Keratinocyte (primary cell): ENCODE data around the gene ALK. TPM values are rescaled to one million over a fixed set of nuclear protein-coding genes. Genes with fewer than 3 reads are reported as not detected.

Source experiments
- DNase-seq: peaks from one replicate; pipeline ENCODE4 v3.0.0-alpha.2; 2011; ENCODE audit warnings: low read depth, missing footprints, low spot score
- FAIRE-seq: peaks from 2 replicates; lab custom pipeline; 2011; peaks lifted over from hg19 to GRCh38; lab: Jason Lieb, UNC
- H2AFZ ChIP-seq: 2 replicates; pipeline ENCODE4 v1.6.0; 2012; ENCODE audit warnings: low read length, control low read depth, inconsistent platforms; ENCODE audit not compliant: control insufficient read depth
- H3K27ac ChIP-seq: 2 replicates; pipeline ENCODE4 v1.5.1; 2011; ENCODE audit warnings: low read length; ENCODE audit not compliant: control insufficient read depth, insufficient read depth
- H3K27me3 ChIP-seq: 3 replicates; pipeline ENCODE4 v1.6.0; 2011; ENCODE audit warnings: low read length; ENCODE audit not compliant: control insufficient read depth, insufficient read depth; ENCODE audit errors: extremely low read depth
- H3K36me3 ChIP-seq, 2 experiments: 2 replicates in 1 of 2; 3 replicates in 1 of 2; pipeline ENCODE4 v1.5.1; 2011; ENCODE audit warnings: low read length in 2 of 2, mild to moderate bottlenecking in 1 of 2; ENCODE audit not compliant: control insufficient read depth in 2 of 2, insufficient read depth in 2 of 2; ENCODE audit errors: extremely low read depth in 1 of 2
- H3K4me1 ChIP-seq: 3 replicates; pipeline ENCODE4 v1.5.1; 2011; ENCODE audit warnings: low read length; ENCODE audit not compliant: control insufficient read depth, insufficient read depth; ENCODE audit errors: extremely low read depth
- H3K4me2 ChIP-seq: 3 replicates; pipeline ENCODE4 v1.6.0; 2011; ENCODE audit warnings: low read depth, low read length; ENCODE audit not compliant: control insufficient read depth, insufficient read depth; ENCODE audit errors: extremely low read depth
- H3K4me3 ChIP-seq, 3 experiments: fragments of 200-600 bp in 1 of 3; sonication (generic) in 1 of 3; 2 replicates in 2 of 3; 3 replicates in 1 of 3; pipeline ENCODE4 v1.5.1; 2011 to 2016; ENCODE audit warnings: low read length in 3 of 3, mild to moderate bottlenecking in 3 of 3, control low read depth in 2 of 3, inconsistent platforms in 1 of 3, low read depth in 1 of 3, mixed read lengths in 1 of 3, mixed run types in 1 of 3, moderate library complexity in 1 of 3; ENCODE audit not compliant: control insufficient read depth in 2 of 3, insufficient read depth in 2 of 3; ENCODE audit errors: extremely low read depth in 1 of 3
- H3K79me2 ChIP-seq: 2 replicates; pipeline ENCODE4 v1.6.0; 2012; ENCODE audit warnings: low read length; ENCODE audit not compliant: control insufficient read depth, insufficient read depth
- H3K9ac ChIP-seq: 3 replicates; pipeline ENCODE4 v1.6.0; 2011; ENCODE audit warnings: low read length; ENCODE audit not compliant: control insufficient read depth, insufficient read depth; ENCODE audit errors: extremely low read depth
- H3K9me1 ChIP-seq: 3 replicates; pipeline ENCODE4 v1.6.0; 2011; ENCODE audit warnings: low read length; ENCODE audit not compliant: control insufficient read depth, insufficient read depth; ENCODE audit errors: extremely low read depth
- H3K9me3 ChIP-seq: 2 replicates; pipeline ENCODE4 v1.5.1; 2012; ENCODE audit warnings: low read depth, low read length; ENCODE audit not compliant: control insufficient read depth
- H4K20me1 ChIP-seq: 3 replicates; pipeline ENCODE4 v1.6.0; 2011; ENCODE audit warnings: low read length; ENCODE audit not compliant: control insufficient read depth, insufficient read depth; ENCODE audit errors: extremely low read depth
- EZH2 ChIP-seq: IDR thresholded peaks from one replicate; pipeline ENCODE4 v1.6.1; 2012; ENCODE audit warnings: inconsistent platforms, mild to moderate bottlenecking, low read length, moderate library complexity
- dilution Hi-C: fragments of 300-500 bp; cut with MboI; formaldehyde crosslinking; loops from one replicate; pipeline ENCODE4 v1.7.0; 2020; ENCODE audit warnings: low sequenced_read_pairs; ENCODE audit not compliant: extremely low pct_ligation_motif_present
- polyA plus RNA-seq, 5 experiments: library from polyadenylated mRNA; depleted of rRNA in 3 of 5; stranded (reverse) in 3 of 5; stranded (forward) in 1 of 5; unstranded in 1 of 5; fragments of >200 nt; gene quantifications; 1 replicate in 1 of 5; 2 replicates in 3 of 5; 3 replicates in 1 of 5; pipeline versions ENCODE4 v1.2.1 to v1.2.3, GENCODE V29; 2011 to 2012; ENCODE audit warnings: missing spikeins in 2 of 5, low read depth in 1 of 5, low replicate concordance in 1 of 5
- TF ChIP-seq, protein P1 (sequence below), 3 experiments: IDR thresholded peaks in 1 of 3; conservative IDR thresholded peaks in 1 of 3; optimal IDR thresholded peaks in 1 of 3; 2 replicates in 2 of 3; 3 replicates in 1 of 3; pipeline versions ENCODE3 to v1.5.1; 2011; ENCODE audit warnings: low read length in 3 of 3, mild to moderate bottlenecking in 3 of 3, moderate library complexity in 2 of 3, control low read depth in 1 of 3, inconsistent platforms in 1 of 3; ENCODE audit not compliant: insufficient read depth in 2 of 3; ENCODE audit errors: extremely low read depth in 1 of 3

Gene ALK
- polyA plus RNA-seq, 1 donor (not counting 4 experiments of a cell fraction or from before 2014, with no cell fraction given), result not detected

DNA sequence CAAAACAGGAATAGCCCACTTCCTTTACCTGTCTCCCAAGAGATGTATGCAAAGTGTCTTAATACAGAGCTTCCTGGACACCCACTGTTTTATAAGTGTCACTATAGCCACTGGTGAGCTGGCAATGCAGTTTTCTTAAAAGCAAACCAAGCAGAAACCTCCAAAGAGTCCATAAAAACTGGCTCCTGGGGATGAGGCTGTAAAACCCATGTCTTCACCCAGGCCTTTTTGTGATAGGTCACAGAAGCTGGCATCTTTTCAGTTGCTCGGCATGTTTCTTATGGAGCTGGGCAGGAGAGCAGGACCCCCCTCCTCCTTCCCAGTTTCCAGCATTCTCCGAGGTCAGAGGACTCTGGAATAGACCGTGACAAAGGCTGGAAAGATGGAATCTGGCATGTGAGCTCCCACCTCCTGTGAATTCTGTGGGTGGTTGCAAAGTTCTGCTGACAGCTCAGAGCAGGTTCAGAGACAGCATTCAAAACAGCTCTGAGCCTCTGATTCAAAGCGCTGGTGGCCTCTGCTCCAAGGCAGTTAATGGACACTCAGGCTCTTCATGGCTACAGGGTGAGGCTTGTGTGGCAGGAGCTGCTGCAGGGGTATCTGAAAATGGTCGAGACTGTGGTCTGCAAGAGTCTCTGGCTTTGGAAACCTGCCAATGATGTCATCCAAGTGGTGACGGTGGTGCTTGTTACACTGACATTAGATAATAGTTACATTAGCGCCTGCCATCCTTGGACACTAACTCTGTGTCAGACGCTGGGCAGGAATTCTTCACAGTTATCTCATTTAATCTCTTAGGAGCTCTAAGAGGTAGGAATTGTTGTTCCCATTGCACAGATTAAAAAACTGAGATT lies 522.8 kb downstream of the ALK start:
- H3K27ac ChIP-seq, result no peak overlapping the region
- H3K4me2 ChIP-seq, result no peak overlapping the region
- H3K4me3 ChIP-seq, result no peak overlapping the region
- no peaks in the 10 kb centered on the region for H3K4me1 ChIP-seq
- peaks cover 16% of the 10 kb centered on the region for H3K27me3 ChIP-seq
- dilution Hi-C loops, result no loop called here
- H3K9me1 ChIP-seq, result no peaks in the 10 kb centered on the region
- FAIRE-seq (no peak), DNase-seq (no peak)
- H4K20me1 ChIP-seq, result no peaks in the 10 kb centered on the region
- no peak overlapping the region for H2AFZ ChIP-seq
- H3K9me3 ChIP-seq, result no peaks in the 10 kb centered on the region
- TF ChIP-seq, protein P1, sequence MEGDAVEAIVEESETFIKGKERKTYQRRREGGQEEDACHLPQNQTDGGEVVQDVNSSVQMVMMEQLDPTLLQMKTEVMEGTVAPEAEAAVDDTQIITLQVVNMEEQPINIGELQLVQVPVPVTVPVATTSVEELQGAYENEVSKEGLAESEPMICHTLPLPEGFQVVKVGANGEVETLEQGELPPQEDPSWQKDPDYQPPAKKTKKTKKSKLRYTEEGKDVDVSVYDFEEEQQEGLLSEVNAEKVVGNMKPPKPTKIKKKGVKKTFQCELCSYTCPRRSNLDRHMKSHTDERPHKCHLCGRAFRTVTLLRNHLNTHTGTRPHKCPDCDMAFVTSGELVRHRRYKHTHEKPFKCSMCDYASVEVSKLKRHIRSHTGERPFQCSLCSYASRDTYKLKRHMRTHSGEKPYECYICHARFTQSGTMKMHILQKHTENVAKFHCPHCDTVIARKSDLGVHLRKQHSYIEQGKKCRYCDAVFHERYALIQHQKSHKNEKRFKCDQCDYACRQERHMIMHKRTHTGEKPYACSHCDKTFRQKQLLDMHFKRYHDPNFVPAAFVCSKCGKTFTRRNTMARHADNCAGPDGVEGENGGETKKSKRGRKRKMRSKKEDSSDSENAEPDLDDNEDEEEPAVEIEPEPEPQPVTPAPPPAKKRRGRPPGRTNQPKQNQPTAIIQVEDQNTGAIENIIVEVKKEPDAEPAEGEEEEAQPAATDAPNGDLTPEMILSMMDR (optimal IDR thresholded peaks at IDR 0.05 in 1 of 3, IDR thresholded peaks at IDR 0.05 in 1 of 3, conservative IDR thresholded peaks at IDR 0.05 in 1 of 3; ENCODE audit: extremely low read depth in 1 of 3, insufficient read depth in 2 of 3, low read length in 3 of 3), result no peak
- no peak for TF ChIP-seq EZH2
- H3K9ac ChIP-seq, result no peak overlapping the region
- no peaks in the 10 kb centered on the region for H3K79me2 ChIP-seq
- no peaks in the 10 kb centered on the region for H3K36me3 ChIP-seq

DNA sequence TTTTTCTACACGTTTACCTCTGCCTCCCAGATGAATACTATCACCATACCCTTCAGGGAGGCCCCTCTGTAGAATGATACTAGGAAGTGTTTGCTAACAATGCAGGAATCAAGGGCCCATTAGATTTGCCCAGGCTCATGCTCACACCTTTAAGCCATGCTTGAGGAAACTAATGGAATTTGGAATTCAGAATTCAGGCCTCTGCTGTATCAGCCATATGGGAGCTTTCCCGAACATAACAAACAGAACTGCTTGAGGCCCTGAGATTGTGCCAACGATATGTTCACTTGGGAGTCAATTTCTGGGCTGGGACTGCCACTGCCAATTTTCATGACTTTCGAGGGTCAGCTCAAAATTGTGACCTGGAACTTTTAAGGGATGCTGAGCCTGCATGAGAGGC lies 523.7 kb downstream of the ALK start:
- no peak for TF ChIP-seq EZH2
- TF ChIP-seq, protein P1 (optimal IDR thresholded peaks at IDR 0.05 in 1 of 3, IDR thresholded peaks at IDR 0.05 in 1 of 3, conservative IDR thresholded peaks at IDR 0.05 in 1 of 3; ENCODE audit: extremely low read depth in 1 of 3, insufficient read depth in 2 of 3, low read length in 3 of 3), result no peak
- Histone ChIP-seq H3K27ac (no peak overlapping the region), H3K4me3 (no peak overlapping the region), H3K9me1 (no peaks in the 10 kb centered on the region), H3K36me3 (no peaks in the 10 kb centered on the region), H2AFZ (no peak overlapping the region), H3K79me2 (no peaks in the 10 kb centered on the region), H3K4me1 (no peaks in the 10 kb centered on the region), H4K20me1 (no peaks in the 10 kb centered on the region), H3K27me3 (peaks cover 16% of the 10 kb centered on the region), H3K9me3 (no peaks in the 10 kb centered on the region), H3K4me2 (no peak overlapping the region), H3K9ac (no peak overlapping the region)
- dilution Hi-C loops, result no loop called here
- DNase-seq (no peak), FAIRE-seq (no peak)
